Cardiac muscle cell (in vitro differentiated cells and primary cell): ENCODE results near the gene CAD. TPM values are rescaled to one million over a fixed set of nuclear protein-coding genes. Genes with fewer than 3 reads are reported as not detected.
A peak's percentile ranks its signal among the peaks of the same experiment; 100 is the strongest.

ENCODE experiments used
- DNase-seq, 2 donors: peaks; one replicate each; pipeline versions ENCODE4 v3.0.0 to v3.0.0-alpha.2; 2010 to 2017; ENCODE audit warnings: low read depth in 1 of 2, low spot score in 1 of 2
- H3K27ac ChIP-seq: fragments of 200-600 bp; sonication (generic); 2 replicates; pipeline ENCODE4 v1.5.1; 2016
- H3K27me3 ChIP-seq: fragments of 200-600 bp; sonication (generic); 2 replicates; pipeline ENCODE4 v1.6.0; 2016; ENCODE audit warnings: control low read depth
- H3K36me3 ChIP-seq: fragments of 200-600 bp; sonication (generic); 2 replicates; pipeline ENCODE4 v1.5.1; 2016; ENCODE audit warnings: control low read depth
- H3K4me1 ChIP-seq: fragments of 200-600 bp; sonication (generic); 2 replicates; pipeline ENCODE4 v1.8.1; 2017; ENCODE audit warnings: low read depth, mild to moderate bottlenecking, mixed run types
- H3K4me3 ChIP-seq: fragments of 200-600 bp; sonication (generic); 2 replicates; pipeline ENCODE4 v1.5.1; 2016; ENCODE audit warnings: mild to moderate bottlenecking
- H3K9me3 ChIP-seq: fragments of 200-600 bp; sonication (generic); 2 replicates; pipeline ENCODE4 v1.5.1; 2017; ENCODE audit warnings: low read depth, mild to moderate bottlenecking, control low read depth
- polyA plus RNA-seq: library from polyadenylated mRNA; unstranded; fragments of >200 nt; fragmentation: Nextera tagmentation; extraction: Ambion mirVana; gene quantifications from 2 replicates; pipeline ENCODE4 v1.2.1, GENCODE V29; 2016
- total RNA-seq: library from RNA; depleted of rRNA; stranded (reverse); fragments of >200 nt; gene quantifications from 2 replicates; pipeline ENCODE4 v1.2.3, GENCODE V29; 2016
- TF ChIP-seq, protein P1 (sequence below): IDR thresholded peaks from 2 replicates; pipeline ENCODE4 v1.5.1; 2012; ENCODE audit warnings: low read depth, mild to moderate bottlenecking, low read length

CAD gene
- total and polyA plus RNA-seq, 2 experiments from 2014 or later: 30.1 to 51.7 TPM

DNA sequence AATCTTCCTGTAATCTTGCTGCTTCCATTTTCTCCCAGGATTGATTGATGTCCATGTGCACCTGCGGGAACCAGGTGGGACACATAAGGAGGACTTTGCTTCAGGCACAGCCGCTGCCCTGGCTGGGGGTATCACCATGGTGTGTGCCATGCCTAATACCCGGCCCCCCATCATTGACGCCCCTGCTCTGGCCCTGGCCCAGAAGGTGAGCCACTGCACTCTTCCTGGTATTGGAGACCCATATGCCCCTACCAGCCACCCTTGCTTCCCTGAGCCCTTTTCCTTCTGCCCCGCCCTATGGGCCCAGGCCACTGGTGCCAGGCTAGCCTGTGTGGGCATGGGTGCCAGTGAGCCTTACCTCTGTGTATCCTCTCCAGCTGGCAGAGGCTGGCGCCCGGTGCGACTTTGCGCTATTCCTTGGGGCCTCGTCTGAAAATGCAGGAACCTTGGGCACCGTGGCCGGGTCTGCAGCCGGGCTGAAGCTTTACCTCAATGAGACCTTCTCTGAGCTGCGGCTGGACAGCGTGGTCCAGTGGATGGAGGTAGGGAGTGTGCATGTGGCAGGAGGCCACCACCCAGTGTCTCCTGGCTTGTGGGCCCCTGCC is 20.3 kb downstream of the CAD start:
- Histone ChIP-seq H3K36me3 (peaks cover 57% of the 10 kb centered on the region), H3K9me3 (no peaks in the 10 kb centered on the region), H3K27me3 (no peaks in the 10 kb centered on the region), H3K4me1 (no peaks in the 10 kb centered on the region), H3K4me3 (no peak overlapping the region), H3K27ac (no peak overlapping the region)
- DNase-seq: no peak
- TF ChIP-seq, protein P1, sequence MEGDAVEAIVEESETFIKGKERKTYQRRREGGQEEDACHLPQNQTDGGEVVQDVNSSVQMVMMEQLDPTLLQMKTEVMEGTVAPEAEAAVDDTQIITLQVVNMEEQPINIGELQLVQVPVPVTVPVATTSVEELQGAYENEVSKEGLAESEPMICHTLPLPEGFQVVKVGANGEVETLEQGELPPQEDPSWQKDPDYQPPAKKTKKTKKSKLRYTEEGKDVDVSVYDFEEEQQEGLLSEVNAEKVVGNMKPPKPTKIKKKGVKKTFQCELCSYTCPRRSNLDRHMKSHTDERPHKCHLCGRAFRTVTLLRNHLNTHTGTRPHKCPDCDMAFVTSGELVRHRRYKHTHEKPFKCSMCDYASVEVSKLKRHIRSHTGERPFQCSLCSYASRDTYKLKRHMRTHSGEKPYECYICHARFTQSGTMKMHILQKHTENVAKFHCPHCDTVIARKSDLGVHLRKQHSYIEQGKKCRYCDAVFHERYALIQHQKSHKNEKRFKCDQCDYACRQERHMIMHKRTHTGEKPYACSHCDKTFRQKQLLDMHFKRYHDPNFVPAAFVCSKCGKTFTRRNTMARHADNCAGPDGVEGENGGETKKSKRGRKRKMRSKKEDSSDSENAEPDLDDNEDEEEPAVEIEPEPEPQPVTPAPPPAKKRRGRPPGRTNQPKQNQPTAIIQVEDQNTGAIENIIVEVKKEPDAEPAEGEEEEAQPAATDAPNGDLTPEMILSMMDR: no peak

DNA sequence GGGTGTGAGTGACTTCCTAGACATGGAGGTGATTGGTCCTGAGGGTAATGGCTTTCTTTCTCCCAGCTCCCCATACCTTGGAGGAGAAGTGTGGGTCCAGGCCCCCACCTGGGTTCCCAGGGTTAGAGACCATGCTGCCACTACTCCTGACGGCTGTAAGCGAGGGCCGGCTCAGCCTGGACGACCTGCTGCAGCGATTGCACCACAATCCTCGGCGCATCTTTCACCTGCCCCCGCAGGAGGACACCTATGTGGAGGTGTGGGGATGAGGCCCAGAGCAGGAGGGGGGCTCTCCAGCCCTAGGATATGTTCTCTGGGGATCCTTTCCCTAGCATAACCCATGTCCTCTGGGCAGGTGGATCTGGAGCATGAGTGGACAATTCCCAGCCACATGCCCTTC is 21.8 kb downstream of the CAD start:
- Histone ChIP-seq H3K27ac (no peak overlapping the region), H3K9me3 (no peaks in the 10 kb centered on the region), H3K36me3 (peaks cover 47% of the 10 kb centered on the region), H3K4me3 (no peak overlapping the region), H3K4me1 (peaks cover 12% of the 10 kb centered on the region), H3K27me3 (no peaks in the 10 kb centered on the region)
- no peak for DNase-seq
- TF ChIP-seq, protein P1: no peak

DNA sequence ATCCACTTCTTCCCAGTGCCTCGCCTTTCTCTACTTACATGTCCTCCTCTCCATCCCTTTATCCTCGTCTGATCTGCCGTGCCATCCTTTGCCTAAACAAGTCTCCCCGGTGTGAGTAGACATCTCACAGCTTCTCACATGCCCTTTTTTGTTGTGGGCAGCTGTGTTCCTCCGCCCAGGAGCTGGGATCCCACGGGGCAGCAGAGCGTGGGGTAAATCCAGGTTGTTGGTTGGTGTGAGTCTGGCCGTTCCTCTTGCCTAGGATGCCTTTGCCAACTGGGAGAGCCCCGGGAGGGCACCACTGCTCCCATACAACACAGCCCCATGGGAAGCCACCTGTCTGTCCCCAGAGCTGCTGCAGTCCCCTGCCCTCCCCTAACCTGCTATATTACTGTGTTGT is 23.2 kb downstream of the CAD start:
- Histone ChIP-seq H3K4me3 (no peak overlapping the region), H3K27me3 (no peaks in the 10 kb centered on the region), H3K27ac (no peak overlapping the region), H3K9me3 (no peaks in the 10 kb centered on the region), H3K36me3 (peaks cover 33% of the 10 kb centered on the region), H3K4me1 (peaks cover 16% of the 10 kb centered on the region)
- no peak for DNase-seq
- TF ChIP-seq, protein P1: no peak

DNA sequence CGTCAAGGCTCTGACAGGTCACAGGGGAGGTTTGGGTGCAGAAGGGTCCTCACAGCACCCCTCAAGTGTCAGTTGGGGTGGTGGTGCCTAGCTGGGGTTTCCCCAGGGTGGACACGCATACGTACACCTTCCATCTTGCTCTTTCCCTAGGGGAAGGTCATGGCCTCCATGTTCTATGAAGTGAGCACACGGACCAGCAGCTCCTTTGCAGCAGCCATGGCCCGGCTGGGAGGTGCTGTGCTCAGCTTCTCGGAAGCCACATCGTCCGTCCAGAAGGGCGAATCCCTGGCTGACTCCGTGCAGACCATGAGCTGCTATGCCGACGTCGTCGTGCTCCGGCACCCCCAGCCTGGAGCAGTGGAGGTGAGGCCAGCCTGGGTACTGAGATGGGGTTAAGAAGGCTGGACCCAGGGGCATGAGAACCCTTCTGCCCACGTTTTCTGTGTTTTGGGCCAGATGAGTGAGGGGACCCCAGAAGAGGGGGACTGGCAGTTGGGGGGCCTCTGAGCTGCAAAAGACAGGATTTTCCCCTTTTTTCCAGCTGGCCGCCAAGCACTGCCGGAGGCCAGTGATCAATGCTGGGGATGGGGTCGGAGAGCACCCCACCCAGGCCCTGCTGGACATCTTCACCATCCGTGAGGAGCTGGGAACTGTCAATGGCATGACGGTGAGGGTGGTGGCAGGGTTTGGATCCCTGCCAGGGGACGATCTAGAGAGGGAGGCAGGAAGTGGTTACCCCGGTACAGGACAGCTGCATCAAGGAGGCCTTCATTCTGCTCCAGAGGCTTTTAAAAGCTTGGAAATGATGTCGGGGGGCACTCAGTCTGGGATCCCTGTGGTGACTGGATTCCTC is 24.8 kb downstream of the CAD start:
- no peak for DNase-seq
- Histone ChIP-seq H3K9me3 (no peaks in the 10 kb centered on the region), H3K4me1 (peaks cover 16% of the 10 kb centered on the region), H3K36me3 (peaks cover 26% of the 10 kb centered on the region), H3K27ac (peak overlapping the region; percentile 83), H3K4me3 (no peak overlapping the region), H3K27me3 (no peaks in the 10 kb centered on the region)
- TF ChIP-seq, protein P1: no peak

DNA sequence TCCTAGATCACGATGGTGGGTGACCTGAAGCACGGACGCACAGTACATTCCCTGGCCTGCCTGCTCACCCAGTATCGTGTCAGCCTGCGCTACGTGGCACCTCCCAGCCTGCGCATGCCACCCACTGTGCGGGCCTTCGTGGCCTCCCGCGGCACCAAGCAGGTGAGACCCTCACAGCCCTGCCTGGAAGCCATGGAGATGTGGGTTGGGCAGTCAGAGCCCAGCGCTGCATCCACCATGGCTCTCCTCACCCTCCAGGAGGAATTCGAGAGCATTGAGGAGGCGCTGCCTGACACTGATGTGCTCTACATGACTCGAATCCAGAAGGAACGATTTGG is 25.4 kb downstream of the CAD start:
- TF ChIP-seq, protein P1: no peak
- Histone ChIP-seq H3K27me3 (no peaks in the 10 kb centered on the region), H3K27ac (peak overlapping the region; percentile 83), H3K36me3 (peaks cover 26% of the 10 kb centered on the region), H3K4me1 (peaks cover 16% of the 10 kb centered on the region), H3K4me3 (no peak overlapping the region), H3K9me3 (no peaks in the 10 kb centered on the region)
- no peak for DNase-seq
